Right atrium auricular region (tissue), 2 donors: Measurements from ENCODE around the gene PRKCA. TPM values are rescaled to one million over a fixed set of nuclear protein-coding genes. Genes with fewer than 3 reads are reported as not detected.

Experiments
- DNase-seq: peaks from one replicate; pipeline ENCODE4 v3.0.0-alpha.2; 2019; ENCODE audit warnings: low spot score
- H3K27ac ChIP-seq, 2 donors: fragments of 200-600 bp; sonication (generic); 1 replicate in 1 of 2; 2 replicates in 1 of 2; pipeline ENCODE4 v1.5.1; 2016 to 2019
- H3K27me3 ChIP-seq, 2 donors: fragments of 200-600 bp; sonication (generic); one replicate each; pipeline versions ENCODE4 v1.5.1 to v1.6.0; 2017 to 2019
- H3K36me3 ChIP-seq: fragments of 200-600 bp; sonication (generic); one replicate; pipeline ENCODE4 v1.5.1; 2016
- H3K4me1 ChIP-seq, 2 donors: fragments of 200-600 bp; sonication (generic); one replicate each; pipeline versions ENCODE4 v1.5.1 to v1.6.0; 2017 to 2019
- H3K4me3 ChIP-seq, 2 donors: fragments of 200-600 bp; sonication (generic); 1 replicate in 1 of 2; 2 replicates in 1 of 2; pipeline ENCODE4 v1.5.1; 2017 to 2019; ENCODE audit warnings: mild to moderate bottlenecking in 1 of 2, moderate library complexity in 1 of 2
- H3K9me3 ChIP-seq, 2 donors: fragments of 200-600 bp; sonication (generic); one replicate each; pipeline ENCODE4 v1.5.1; 2019
- CTCF ChIP-seq, 2 donors: fragments of 200-600 bp; sonication (generic); IDR thresholded peaks; one replicate each; pipeline ENCODE4 v1.5.1; 2019; ENCODE audit warnings: antibody characterized with exemption in 2 of 2
- total RNA-seq, 2 donors: library from RNA; depleted of rRNA; stranded (reverse); fragments of >200 nt; gene quantifications; one replicate each; pipeline ENCODE4 v1.1.0, GENCODE V29; 2016

PRKCA gene
- total RNA-seq, 2 donors from 2014 or later: 6.4 to 6.6 TPM

- no peak for DNase-seq
- Histone ChIP-seq H3K27ac (no peak overlapping the region), H3K4me1 (no peaks in the 10 kb centered on the region), H3K36me3 (no peaks in the 10 kb centered on the region), H3K4me3 (no peak overlapping the region), H3K27me3 (no peaks in the 10 kb centered on the region), H3K9me3 (peaks cover 0 to 10% of the 10 kb centered on the region in 2 donors)
- no peak for TF ChIP-seq CTCF (IDR thresholded peaks at IDR 0.05)
Observed at GRCh38 chr17:66671156-66671555, 368.7 kb downstream of the PRKCA start.

GRCh38 chr17:66673668-66674276, 371.4 kb downstream of the PRKCA start:
- Histone ChIP-seq H3K36me3 (no peaks in the 10 kb centered on the region), H3K9me3 (peaks cover 0 to 13% of the 10 kb centered on the region in 2 donors), H3K27ac (no peak overlapping the region), H3K4me1 (no peaks in the 10 kb centered on the region), H3K4me3 (no peak overlapping the region), H3K27me3 (no peaks in the 10 kb centered on the region)
- DNase-seq: no peak
- TF ChIP-seq CTCF (IDR thresholded peaks at IDR 0.05): peak; percentile 42 to 82

- Histone ChIP-seq H3K36me3 (no peaks in the 10 kb centered on the region), H3K27ac (no peak overlapping the region), H3K27me3 (no peaks in the 10 kb centered on the region), H3K4me3 (no peak overlapping the region), H3K9me3 (peaks cover 0 to 8% of the 10 kb centered on the region in 2 donors), H3K4me1 (no peaks in the 10 kb centered on the region)
- no peak for DNase-seq
- TF ChIP-seq CTCF (IDR thresholded peaks at IDR 0.05): no peak
Observed at GRCh38 chr17:66675273-66675990, 373.0 kb downstream of the PRKCA start.

GRCh38 chr17:66675991-66676371, 373.6 kb downstream of the PRKCA start:
- Histone ChIP-seq H3K36me3 (no peaks in the 10 kb centered on the region), H3K9me3 (peaks cover 0 to 8% of the 10 kb centered on the region in 2 donors), H3K4me3 (no peak overlapping the region), H3K27me3 (no peaks in the 10 kb centered on the region), H3K27ac (no peak overlapping the region), H3K4me1 (no peaks in the 10 kb centered on the region)
- DNase-seq: no peak
- no peak for TF ChIP-seq CTCF (IDR thresholded peaks at IDR 0.05)

GRCh38 chr17:66676421-66676820, 374.0 kb downstream of the PRKCA start:
- Histone ChIP-seq H3K9me3 (peaks cover 0 to 8% of the 10 kb centered on the region in 2 donors), H3K36me3 (no peaks in the 10 kb centered on the region), H3K4me1 (no peaks in the 10 kb centered on the region), H3K27me3 (no peaks in the 10 kb centered on the region), H3K27ac (no peak overlapping the region), H3K4me3 (no peak overlapping the region)
- no peak for DNase-seq
- no peak for TF ChIP-seq CTCF (IDR thresholded peaks at IDR 0.05)
